IMR-90 (cell line): ENCODE measurements around the gene NMNAT3. TPM values are rescaled to one million over a fixed set of nuclear protein-coding genes. Genes with fewer than 3 reads are reported as not detected.

Experiments
- ATAC-seq: fragments of 200-7000 bp; cut with Tn5 transposase; 2 replicates; pipeline ENCODE4 v1.9.1; 2020; ENCODE audit warnings: low read depth, mild to moderate bottlenecking, moderate library complexity
- BruUV-seq: library from RNA; stranded (reverse); fragments of 400-500 nt; replicated peaks from 2 replicates; lab custom pipeline; 2021; lab: Mats Ljungman, UMichigan
- CTCF ChIA-PET: fragments of 300-600 bp; formaldehyde crosslinking; extraction: SDS; loops from one replicate; lab custom pipeline; 2021; ENCODE audit warnings: antibody characterized with exemption; lab: Yijun Ruan, JAX
- POLR2A ChIA-PET: fragments of 300-600 bp; sonication (Branson Sonifier 250); formaldehyde crosslinking; loops from one replicate; lab custom pipeline; 2022; ENCODE audit warnings: antibody characterized with exemption; ENCODE audit not compliant: unreplicated experiment; lab: Charles Lee
- DNase-seq: peaks from one replicate; pipeline ENCODE4 v3.0.0; 2013
- H2AFZ ChIP-seq: replicated peaks from 2 replicates; pipeline ENCODE3; 2013; ENCODE audit warnings: low read length, mild to moderate bottlenecking; ENCODE audit not compliant: poor library complexity
- H2AK5ac ChIP-seq: 2 replicates; pipeline ENCODE4 v1.6.1; 2013; ENCODE audit warnings: low read depth, low read length, inconsistent platforms
- H2AK9ac ChIP-seq: replicated peaks from 2 replicates; pipeline ENCODE3; 2013; ENCODE audit warnings: mild to moderate bottlenecking, low read depth, low read length, moderate library complexity; ENCODE audit not compliant: poor library complexity
- H2BK120ac ChIP-seq: 2 replicates; pipeline ENCODE4 v1.6.1; 2013; ENCODE audit warnings: low read depth, low read length, inconsistent platforms
- H2BK15ac ChIP-seq: 3 replicates; pipeline ENCODE4 v1.6.1; 2013; ENCODE audit warnings: low read depth, low read length, inconsistent platforms
- H2BK20ac ChIP-seq: 2 replicates; pipeline ENCODE4 v1.6.1; 2013; ENCODE audit warnings: low read depth, mild to moderate bottlenecking, inconsistent platforms, low read length, moderate library complexity
- H2BK5ac ChIP-seq: 2 replicates; pipeline ENCODE4 v1.6.1; 2013; ENCODE audit warnings: mild to moderate bottlenecking, low read depth, low read length, inconsistent platforms; ENCODE audit not compliant: poor library complexity, severe bottlenecking
- H3K14ac ChIP-seq: replicated peaks from 2 replicates; pipeline ENCODE4 v1.6.1; 2013; ENCODE audit warnings: low read depth, low read length, inconsistent platforms
- H3K18ac ChIP-seq: 2 replicates; pipeline ENCODE4 v1.6.1; 2013; ENCODE audit warnings: low read depth, low read length, control low read depth
- H3K23ac ChIP-seq: 2 replicates; pipeline ENCODE4 v1.6.1; 2013; ENCODE audit warnings: low read depth, low read length, inconsistent platforms
- H3K27ac ChIP-seq: 2 replicates; pipeline ENCODE4 v1.5.1; 2013; ENCODE audit warnings: mild to moderate bottlenecking, control low read depth, low read length; ENCODE audit not compliant: insufficient read depth
- H3K27me3 ChIP-seq: 2 replicates; pipeline ENCODE4 v1.6.1; 2013; ENCODE audit warnings: low read length; ENCODE audit not compliant: control insufficient read depth, insufficient read depth
- H3K36me3 ChIP-seq: 2 replicates; pipeline ENCODE4 v1.6.1; 2013; ENCODE audit warnings: low read length, mixed read lengths; ENCODE audit not compliant: control insufficient read depth, insufficient read depth
- H3K4ac ChIP-seq: 2 replicates; pipeline ENCODE4 v1.6.1; 2013; ENCODE audit warnings: low read depth, low read length, inconsistent platforms
- H3K4me1 ChIP-seq: 2 replicates; pipeline ENCODE4 v1.6.1; 2013; ENCODE audit warnings: low read length, mixed read lengths; ENCODE audit not compliant: control insufficient read depth, insufficient read depth
- H3K4me2 ChIP-seq: 2 replicates; pipeline ENCODE4 v1.6.1; 2013; ENCODE audit warnings: low read depth, mild to moderate bottlenecking, control low read depth, low read length, moderate library complexity
- H3K4me3 ChIP-seq: 2 replicates; pipeline ENCODE4 v1.5.1; 2013; ENCODE audit warnings: low read depth, mild to moderate bottlenecking, control low read depth, low read length, moderate library complexity; ENCODE audit not compliant: insufficient read depth
- H3K56ac ChIP-seq: 2 replicates; pipeline ENCODE4 v1.6.1; 2013; ENCODE audit warnings: low read length, inconsistent platforms; ENCODE audit not compliant: insufficient read depth; ENCODE audit errors: extremely low read depth
- H3K79me1 ChIP-seq, 2 experiments: 2 replicates each; pipeline ENCODE4 v1.6.1; 2013; ENCODE audit warnings: low read length in 2 of 2, inconsistent platforms in 1 of 2, low read depth in 1 of 2
- H3K9ac ChIP-seq: 2 replicates; pipeline ENCODE4 v1.6.1; 2013; ENCODE audit warnings: low read depth, low read length, control low read depth
- H3K9me1 ChIP-seq: 2 replicates; pipeline ENCODE4 v1.6.1; 2013; ENCODE audit warnings: low read length, inconsistent platforms; ENCODE audit not compliant: insufficient read depth
- H3K9me3 ChIP-seq: 2 replicates; pipeline ENCODE4 v1.6.1; 2013; ENCODE audit warnings: low read length; ENCODE audit not compliant: control insufficient read depth, insufficient read depth
- H4K20me1 ChIP-seq: 2 replicates; pipeline ENCODE4 v1.6.1; 2013; ENCODE audit warnings: low read length, inconsistent platforms; ENCODE audit not compliant: insufficient read depth
- H4K5ac ChIP-seq: 2 replicates; pipeline ENCODE4 v1.6.1; 2013; ENCODE audit warnings: mild to moderate bottlenecking, low read depth, low read length, control low read depth
- H4K8ac ChIP-seq, 2 experiments: 2 replicates each; pipeline ENCODE4 v1.6.1; 2013; ENCODE audit warnings: low read depth in 2 of 2, low read length in 2 of 2, control low read depth in 1 of 2, inconsistent platforms in 1 of 2
- H4K91ac ChIP-seq: 2 replicates; pipeline ENCODE4 v1.6.1; 2013; ENCODE audit warnings: low read depth, low read length, inconsistent platforms; ENCODE audit not compliant: insufficient read depth
- BHLHE40 ChIP-seq: fragments of 150-350 bp; IDR thresholded peaks from 2 replicates; pipeline ENCODE4 v1.6.1; 2016; ENCODE audit warnings: mild to moderate bottlenecking, low read depth, low read length
- CHD1 ChIP-seq: IDR thresholded peaks from 2 replicates; pipeline ENCODE4 v1.6.1; 2012; ENCODE audit warnings: low read depth, low read length, improper control_type of control experiment
- CTCF ChIP-seq: conservative IDR thresholded peaks from 2 replicates; pipeline ENCODE4 v1.5.1; 2012; ENCODE audit warnings: mild to moderate bottlenecking, low read depth, low read length, improper control_type of control experiment
- ELK1 ChIP-seq: fragments of 150-350 bp; IDR thresholded peaks from 2 replicates; pipeline ENCODE4 v1.6.1; 2016; ENCODE audit warnings: low read depth, mild to moderate bottlenecking, low read length, moderate library complexity, borderline replicate concordance
- MAFK ChIP-seq: IDR thresholded peaks from 2 replicates; pipeline ENCODE4 v1.6.1; 2012; ENCODE audit warnings: low read depth, low read length, improper control_type of control experiment
- MAZ ChIP-seq: IDR thresholded peaks from 2 replicates; pipeline ENCODE4 v1.6.1; 2012; ENCODE audit warnings: low read depth, mild to moderate bottlenecking, low read length, improper control_type of control experiment, moderate library complexity, borderline replicate concordance
- MXI1 ChIP-seq: IDR thresholded peaks from 2 replicates; pipeline ENCODE4 v1.6.1; 2012; ENCODE audit warnings: low read depth, mild to moderate bottlenecking, low read length, moderate library complexity, borderline replicate concordance
- NFE2L2 ChIP-seq: fragments of 150-350 bp; IDR thresholded peaks from 2 replicates; pipeline ENCODE4 v1.6.1; 2016; ENCODE audit warnings: low read depth, mild to moderate bottlenecking, low read length
- POLR2A ChIP-seq: IDR thresholded peaks from 2 replicates; pipeline ENCODE4 v1.6.1; 2012; ENCODE audit warnings: mild to moderate bottlenecking, low read depth, low read length
- RAD21 ChIP-seq: IDR thresholded peaks from 2 replicates; pipeline ENCODE4 v1.6.1; 2012; ENCODE audit warnings: low read length, improper control_type of control experiment
- RCOR1 ChIP-seq: IDR thresholded peaks from 2 replicates; pipeline ENCODE4 v1.6.1; 2012; ENCODE audit warnings: mild to moderate bottlenecking, low read length, improper control_type of control experiment; ENCODE audit not compliant: insufficient replicate concordance
- RFX5 ChIP-seq: IDR thresholded peaks from 2 replicates; pipeline ENCODE4 v1.8.0; 2012; ENCODE audit warnings: low read depth, mild to moderate bottlenecking, low read length, moderate library complexity
- SMC3 ChIP-seq: fragments of 150-350 bp; IDR thresholded peaks from 2 replicates; pipeline ENCODE4 v1.6.1; 2016; ENCODE audit warnings: low read depth, mild to moderate bottlenecking, antibody characterized with exemption, low read length, moderate library complexity
- USF2 ChIP-seq: fragments of 150-350 bp; IDR thresholded peaks from 2 replicates; pipeline ENCODE4 v1.6.1; 2017; ENCODE audit warnings: mild to moderate bottlenecking, antibody characterized with exemption, low read length, low read depth
- WGBS, 2 experiments: methylation state at CpG; one replicate each; pipeline versions ENCODE4 v1.1.5 to v1.1.7; 2013; ENCODE audit warnings: missing lambda C conversion rate in 2 of 2; ENCODE audit not compliant: insufficient read length in 1 of 2; ENCODE audit errors: extremely low coverage in 2 of 2; 5-methylcytosine and 5-hydroxymethylcytosine counted together
- dilution Hi-C: fragments of 300-500 bp; cut with HindIII; formaldehyde crosslinking; loops from one replicate; pipeline ENCODE4 v1.14.3; 2018; ENCODE audit warnings: low sequenced_read_pairs; ENCODE audit not compliant: unreplicated experiment
- in situ Hi-C: fragments of 300-500 bp; cut with MboI; formaldehyde crosslinking; loops from 3 replicates; pipeline ENCODE4 v1.14.3; 2019; ENCODE audit warnings: low sequenced_read_pairs, inconsistent platforms, mixed read lengths
- intact Hi-C: fragments of 100-400 bp; cut with micrococcal nuclease; formaldehyde crosslinking; loops from 2 replicates; pipeline ENCODE4 v1.10.0; 2022
- polyA plus RNA-seq, 3 experiments: library from polyadenylated mRNA; depleted of rRNA; stranded (reverse); fragments of >200 nt; gene quantifications; 2 replicates each; pipeline ENCODE4 v1.2.3, GENCODE V29; 2012; ENCODE audit warnings: low replicate concordance in 1 of 3
- total RNA-seq: library from RNA; depleted of rRNA; stranded (reverse); fragments of >200 nt; gene quantifications from 2 replicates; pipeline ENCODE4 v1.2.3, GENCODE V29; 2012

Gene NMNAT3
- total and polyA plus RNA-seq, 2 of the 4 experiments (the other 2 are of a cell fraction) = 0.12 to 0.36 TPM

GRCh38 chr3:139528924-139529323 lies 148.8 kb downstream of the NMNAT3 start:
- ATAC-seq (no peak), DNase-seq (no peak)
- Histone ChIP-seq H2AK9ac (no peak overlapping the region), H3K23ac (no peak overlapping the region), H3K18ac (no peak overlapping the region), H3K14ac (no peak overlapping the region), H3K27ac (no peak overlapping the region), H4K91ac (no peak overlapping the region), H3K4me3 (no peak overlapping the region), H2BK20ac (no peak overlapping the region), H3K36me3 (no peaks in the 10 kb centered on the region), H3K56ac (no peak overlapping the region), H3K27me3 (no peaks in the 10 kb centered on the region), H3K9ac (no peak overlapping the region), H2AK5ac (no peak overlapping the region), H4K8ac (no peak overlapping the region), H4K5ac (no peak overlapping the region), H2BK120ac (no peak overlapping the region), H3K4ac (no peak overlapping the region), H4K20me1 (no peaks in the 10 kb centered on the region), H3K9me1 (no peaks in the 10 kb centered on the region; the same call in 1 of the 2 replicates), H3K79me1 (no peaks in the 10 kb centered on the region), H3K4me1 (peaks cover 5% of the 10 kb centered on the region; the same call in 1 of the 2 replicates), H3K4me2 (no peak overlapping the region), H2BK15ac (no peak overlapping the region), H3K9me3 (no peaks in the 10 kb centered on the region), H2AFZ (no peak overlapping the region), H2BK5ac (no peak overlapping the region)
- CTCF ChIA-PET = no interaction called here
- in situ Hi-C loops = no loop called here
- no CpG with 5 or more reads among the region's 3 CpGs for WGBS, 2 experiments
- POLR2A ChIA-PET = no interaction called here
- intact Hi-C loops = no loop called here
- no TSS peak for BruUV-seq
- TF ChIP-seq SMC3 = no peak
- TF ChIP-seq MXI1 = no peak
- no peak for TF ChIP-seq NFE2L2
- no peak for TF ChIP-seq RAD21
- no peak for TF ChIP-seq ELK1
- TF ChIP-seq MAFK = no peak
- no peak for TF ChIP-seq CHD1
- TF ChIP-seq MAZ = no peak
- no peak for TF ChIP-seq POLR2A
- no peak for TF ChIP-seq CTCF
- TF ChIP-seq RFX5 = no peak
- no peak for TF ChIP-seq BHLHE40
- no peak for TF ChIP-seq RCOR1
- no peak for TF ChIP-seq USF2
- dilution Hi-C loops = no loop called here
